Activated CD4-positive, alpha-beta T cell treated with anti-CD3 and anti-CD28 coated beads for 4 hours (primary cell): Measurements from ENCODE around the gene PITPNM3.
"Not testable (repeated sequence)": the region's sequence is repeated elsewhere in the genome, so short reads cannot be mapped to it uniquely, and the experiment has no call there.

Experiments
- DNase-seq, 2 donors: peaks; one replicate each; pipeline ENCODE4 v3.0.0-alpha.2; 2020

The PITPNM3 gene

GRCh38 chr17:6574687-6575595, 18.6 kb upstream of the PITPNM3 start:
- peak; percentile 32 to 39 for DNase-seq

- DNase-seq = no peak
Measured at GRCh38 chr17:6573982-6574686, 17.8 kb upstream of the PITPNM3 start.

DNA sequence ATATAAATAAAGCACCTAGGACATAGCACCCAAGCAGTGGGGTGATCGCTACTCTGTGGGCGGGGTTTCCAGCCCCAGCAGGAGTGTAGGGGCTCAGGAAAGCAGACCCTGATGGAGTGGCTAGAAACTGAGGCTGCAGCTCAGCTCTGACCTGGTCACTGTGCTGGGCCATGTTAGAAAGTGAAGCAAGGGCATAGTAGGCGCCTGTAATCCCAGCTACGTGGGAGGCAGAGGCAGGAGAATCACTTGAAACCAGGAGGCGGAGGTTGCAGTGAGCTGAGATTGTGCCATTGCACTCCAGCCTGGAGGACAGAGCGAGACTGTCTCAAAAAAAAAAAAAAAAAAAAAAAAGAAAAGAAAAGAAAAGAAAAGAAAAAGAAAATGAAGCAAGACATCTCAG, 17.1 kb upstream of the PITPNM3 start:
- not testable (repeated sequence) for DNase-seq

GRCh38 chr17:6572972-6573370, 16.6 kb upstream of the PITPNM3 start:
- DNase-seq = no peak

GRCh38 chr17:6571452-6571781, 15.1 kb upstream of the PITPNM3 start:
- DNase-seq = no peak

GRCh38 chr17:6570731-6571451, 14.5 kb upstream of the PITPNM3 start:
- DNase-seq = no peak

- DNase-seq = no peak
Measured at GRCh38 chr17:6569370-6570285, 13.3 kb upstream of the PITPNM3 start.

DNA sequence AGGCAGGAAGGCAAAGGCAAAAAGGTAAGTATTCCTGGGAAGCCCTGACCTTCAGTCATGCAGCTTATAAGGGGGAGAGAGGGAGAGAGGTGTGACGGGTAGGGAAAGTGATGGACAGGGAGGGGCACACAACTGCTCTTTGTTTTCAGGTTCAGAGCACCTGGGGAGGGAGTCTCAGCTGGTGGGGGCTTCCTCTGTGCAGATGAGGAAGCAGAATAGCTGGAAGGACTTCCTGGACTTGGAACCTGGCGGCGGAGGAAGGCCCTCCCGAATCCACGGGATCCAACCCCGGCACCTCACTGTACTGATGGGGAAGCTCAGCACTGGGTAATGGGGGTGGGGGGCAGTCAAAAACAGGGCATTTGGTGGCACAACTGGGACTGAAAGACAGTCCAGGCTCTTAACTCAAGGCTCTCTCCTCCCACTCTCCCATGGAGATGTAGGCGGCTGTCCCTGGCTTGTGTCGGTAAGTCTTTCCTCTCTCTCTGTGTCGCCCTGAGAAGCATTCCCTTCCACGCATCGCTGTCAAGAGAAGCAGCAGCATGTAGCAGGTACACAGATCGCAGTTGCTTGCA, 11.9 kb upstream of the PITPNM3 start:
- no peak for DNase-seq

GRCh38 chr17:6567528-6568183, 11.3 kb upstream of the PITPNM3 start:
- no peak for DNase-seq

GRCh38 chr17:6561446-6561845, 5.1 kb upstream of the PITPNM3 start:
- DNase-seq = no peak

GRCh38 chr17:6560496-6560895, 4.1 kb upstream of the PITPNM3 start:
- DNase-seq = no peak

- DNase-seq = no peak
Measured at GRCh38 chr17:6559753-6560215, 3.4 kb upstream of the PITPNM3 start.

- no peak for DNase-seq
Measured at GRCh38 chr17:6558932-6559752, 2.8 kb upstream of the PITPNM3 start.

- no peak for DNase-seq
Measured at GRCh38 chr17:6558276-6558675, 1.9 kb upstream of the PITPNM3 start.

DNA sequence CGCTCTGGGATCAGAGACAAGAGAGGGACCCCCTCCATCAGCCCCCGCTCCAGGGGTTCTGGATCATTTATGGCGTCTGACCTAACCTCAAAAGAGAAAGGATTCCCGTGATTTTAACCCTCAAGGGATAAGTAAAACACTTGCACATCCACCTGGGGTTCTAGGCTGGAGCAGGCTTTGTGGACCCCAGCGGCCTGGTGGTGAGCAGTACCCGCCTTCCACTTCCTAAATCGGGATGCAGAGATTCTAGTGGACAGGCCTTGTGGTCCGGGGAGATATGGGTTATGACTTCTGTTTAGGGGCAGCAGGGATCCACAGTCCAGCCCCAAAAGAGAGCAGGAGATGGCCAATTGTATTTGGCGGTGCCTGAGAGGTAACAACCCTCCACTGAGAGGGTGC, 684 bp upstream of the PITPNM3 start:
- DNase-seq = no peak

- no peak for DNase-seq
Measured at GRCh38 chr17:6555331-6556120, 829 bp downstream of the PITPNM3 start.

GRCh38 chr17:6554871-6555330, 1.5 kb downstream of the PITPNM3 start:
- DNase-seq = no peak

GRCh38 chr17:6554342-6554741, 2.0 kb downstream of the PITPNM3 start:
- DNase-seq = no peak

DNA sequence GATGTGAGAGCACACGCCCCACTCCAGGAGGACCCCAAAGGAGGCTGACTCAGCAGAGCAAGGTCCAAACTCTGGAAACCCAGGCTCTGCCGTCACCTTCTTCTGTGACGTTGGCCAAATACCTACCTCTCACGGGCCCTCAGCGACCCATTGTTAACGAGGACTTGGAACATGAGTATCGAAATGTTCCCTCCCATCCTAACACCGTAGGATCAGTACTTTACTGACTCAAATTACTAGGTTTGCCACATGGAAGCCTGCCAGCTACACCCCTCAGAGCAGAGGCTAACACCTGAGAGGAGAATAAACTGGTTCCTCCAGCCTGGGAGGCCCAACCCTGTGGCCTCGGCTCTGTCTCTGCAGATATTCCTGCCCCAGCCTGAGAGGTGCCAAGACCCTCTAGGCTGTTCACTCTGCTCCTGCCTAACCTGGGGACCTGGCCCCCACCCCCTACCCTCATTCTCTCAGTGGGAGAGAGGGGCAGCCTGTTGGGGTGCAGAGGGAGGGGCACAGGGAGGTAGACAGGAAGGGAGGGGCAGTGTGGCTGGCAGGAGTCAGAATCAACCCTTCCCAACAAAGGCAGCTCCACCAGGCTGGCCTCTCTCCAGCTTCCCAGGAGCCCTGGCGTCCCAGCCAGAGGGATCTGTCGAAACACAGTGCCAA, 4.4 kb downstream of the PITPNM3 start:
- DNase-seq = no peak
